ENCODE results near the gene THBD.

The THBD gene

DNA sequence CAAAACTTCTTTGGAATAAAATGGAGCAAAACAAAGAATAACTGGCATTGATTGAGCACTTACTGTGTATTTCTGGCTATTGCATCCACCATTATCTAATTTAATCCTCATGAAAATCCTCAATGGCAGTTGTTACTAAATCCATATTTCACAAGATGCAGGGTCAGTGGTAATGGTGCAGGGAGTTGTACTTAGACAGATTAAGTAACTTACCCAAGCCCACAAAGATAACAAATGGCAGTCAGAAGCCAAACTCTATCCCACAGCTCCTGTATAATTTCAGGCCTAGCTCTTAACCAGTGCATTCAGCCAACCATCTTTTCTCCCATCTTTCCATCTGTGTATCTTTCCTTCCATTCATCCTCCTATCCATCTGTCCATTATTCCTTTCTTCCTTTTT is 43.7 kb downstream of the THBD start:
- no peak for DNase-seq

DNA sequence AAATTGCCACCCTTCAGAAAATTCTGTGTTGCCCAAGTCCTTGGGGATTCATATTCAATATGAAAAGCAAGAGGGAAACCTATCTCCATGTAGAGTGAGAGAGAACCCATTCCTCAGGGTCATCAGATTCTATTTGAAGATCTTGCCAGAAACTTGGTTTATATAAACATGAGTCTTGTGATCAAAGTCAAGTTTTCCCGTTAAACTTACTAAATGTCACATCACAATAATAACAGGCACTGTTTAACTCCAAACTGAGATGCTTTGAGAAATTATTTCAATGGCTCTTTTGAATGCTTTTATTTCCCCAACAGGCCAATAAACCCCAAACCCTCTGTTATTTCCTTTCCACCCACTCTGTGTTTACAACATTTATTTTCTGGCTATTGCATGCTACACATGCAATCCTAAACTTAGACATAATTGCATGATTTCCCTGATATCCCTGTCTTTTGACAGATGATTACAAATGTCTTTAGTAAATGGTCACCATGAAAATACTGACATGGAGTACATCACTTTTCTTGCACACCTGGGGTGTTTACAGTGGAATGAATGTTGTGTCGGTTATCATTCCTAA is 45.5 kb downstream of the THBD start:
- DNase-seq = no peak

GRCh38 chr20:23003077-23003635 is 46.3 kb downstream of the THBD start:
- no peak for DNase-seq

DNA sequence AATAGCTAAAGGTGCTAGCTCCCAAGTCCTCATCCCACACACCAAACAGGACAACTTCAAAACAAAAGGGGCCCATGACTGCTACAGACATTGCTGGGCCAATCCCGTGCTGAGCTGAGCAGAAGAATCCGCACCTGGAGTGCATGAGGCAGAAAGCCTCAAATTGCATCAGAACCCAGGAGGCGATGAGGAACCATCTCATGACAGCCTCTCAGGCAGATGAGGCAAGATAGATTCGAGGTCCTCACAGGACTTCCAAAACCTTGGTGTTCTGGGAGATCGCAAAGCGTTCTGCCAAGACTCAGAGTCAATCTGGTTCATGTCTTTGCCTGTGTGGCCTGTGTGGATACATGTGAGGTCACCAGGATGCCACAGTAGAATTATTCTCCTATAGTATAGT is 47.2 kb downstream of the THBD start:
- DNase-seq = no peak

DNA sequence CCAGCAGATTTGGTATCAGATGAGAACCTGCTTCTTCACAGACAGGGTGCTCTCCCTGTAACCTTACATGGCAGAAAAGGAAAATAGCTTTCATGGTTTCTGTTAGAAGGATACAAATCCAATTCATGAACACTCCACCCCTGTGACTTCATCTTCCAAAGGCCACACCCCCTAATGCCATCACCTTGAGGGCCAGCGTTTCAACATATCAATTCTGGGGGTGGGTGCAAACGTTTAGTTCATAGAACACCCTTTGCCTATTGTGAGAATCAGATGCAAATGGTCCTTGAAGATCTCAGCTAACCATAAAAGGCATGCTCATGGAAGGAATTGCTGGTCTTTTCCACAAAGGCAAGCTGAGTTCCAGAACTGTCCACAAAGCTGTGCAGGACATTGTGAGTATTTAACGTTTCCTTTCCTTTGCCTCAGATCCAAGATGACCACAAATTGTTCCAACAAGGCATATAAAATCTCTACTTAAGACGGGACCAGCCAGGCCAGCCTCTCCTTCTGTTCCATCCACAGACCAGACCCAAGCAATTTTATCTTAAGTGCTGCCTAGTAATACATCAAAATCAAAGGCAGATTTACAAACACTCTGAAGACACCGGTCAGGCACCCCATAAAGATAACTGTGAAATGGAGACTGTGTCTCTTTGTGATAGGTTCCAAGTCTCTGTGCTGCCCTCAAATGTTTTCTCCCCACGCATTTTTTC is 49.1 kb downstream of the THBD start:
- DNase-seq = no peak

- DNase-seq = no peak
These were observed 49.7 kb downstream of the THBD start for GRCh38 chr20:22999756-23000155.

DNA sequence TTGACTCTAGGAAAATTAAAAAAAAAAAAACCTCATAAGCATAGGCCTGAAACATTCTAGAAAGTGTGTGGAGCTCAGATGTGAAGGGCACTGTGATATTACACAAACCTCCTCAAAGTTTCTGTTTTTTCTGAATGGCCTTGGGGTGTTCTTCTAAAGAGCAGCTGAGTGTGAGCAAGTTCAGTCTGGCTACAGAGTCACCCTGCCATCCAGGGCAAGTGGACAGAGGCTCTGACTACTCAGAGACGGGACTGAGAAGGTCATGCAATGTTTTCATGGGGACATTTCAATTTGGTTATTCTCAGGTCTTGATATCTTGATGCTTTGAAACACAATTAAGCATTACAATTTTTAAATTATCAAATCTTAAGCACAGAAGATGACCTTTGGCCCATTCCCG is 51.0 kb downstream of the THBD start:
- DNase-seq = no peak

DNA sequence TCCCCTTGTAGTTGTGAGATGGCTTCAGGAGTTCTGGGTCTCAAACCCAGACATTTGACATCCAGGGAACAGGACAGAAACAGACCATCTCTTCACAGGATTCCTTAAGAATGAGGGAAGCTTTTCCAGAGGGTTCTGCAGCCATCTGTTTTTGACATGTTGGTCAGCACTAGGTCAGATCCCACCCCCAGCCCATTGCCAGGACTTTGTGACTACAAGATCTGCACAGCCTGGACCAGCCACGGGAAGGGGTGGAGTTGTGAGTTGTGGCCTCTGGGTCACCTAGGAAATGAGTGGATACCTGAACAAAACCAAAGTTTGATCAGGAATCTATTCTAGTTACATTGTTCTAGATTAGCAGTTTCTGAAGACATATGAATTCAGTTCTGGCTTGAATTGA is 53.5 kb downstream of the THBD start:
- no peak for DNase-seq

All from NCI-H1694 treated with DMSO at 0.1 percent for 48 hours (cell line).